ENCODE measurements around the gene GJA3. TPM values are rescaled to one million over a fixed set of nuclear protein-coding genes. Genes with fewer than 3 reads are reported as not detected.

The GJA3 gene
- polyA plus RNA-seq, 1 donor from 2014 or later, result 0.33 TPM

DNA sequence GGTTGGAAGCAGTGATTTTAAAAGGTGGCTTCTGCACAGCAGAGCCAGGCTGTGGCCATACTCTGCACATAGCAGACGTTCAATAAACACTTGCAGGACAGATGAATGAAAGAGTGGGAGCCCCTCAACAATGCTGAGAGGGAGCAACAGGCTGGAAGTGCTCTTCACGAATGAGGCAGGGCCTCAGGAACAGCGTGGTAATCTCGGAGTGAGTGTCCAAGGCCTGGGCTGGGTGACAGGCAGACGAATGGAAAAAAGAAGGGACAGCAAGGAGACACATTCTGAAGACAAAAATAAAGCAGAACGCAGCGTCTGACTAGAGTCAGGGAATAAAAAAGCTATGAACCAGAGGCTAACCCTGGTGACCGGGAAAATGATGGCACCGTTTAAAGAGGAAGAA, 11.1 kb downstream of the GJA3 start:
- peaks cover 0 to 1% (median 0%) of the 10 kb centered on the region in 3 donors for H3K9me3 Mint-ChIP-seq
- H3K27me3 Mint-ChIP-seq, result peaks cover 5% of the 10 kb centered on the region
- no peak overlapping the region for H3K4me3 Mint-ChIP-seq
- H3K36me3 Mint-ChIP-seq, result no peaks in the 10 kb centered on the region
- no peaks in the 10 kb centered on the region for H3K4me1 Mint-ChIP-seq
- peak overlapping the region in 1 of 3 donors; percentile 77 for H3K27ac Mint-ChIP-seq

DNA sequence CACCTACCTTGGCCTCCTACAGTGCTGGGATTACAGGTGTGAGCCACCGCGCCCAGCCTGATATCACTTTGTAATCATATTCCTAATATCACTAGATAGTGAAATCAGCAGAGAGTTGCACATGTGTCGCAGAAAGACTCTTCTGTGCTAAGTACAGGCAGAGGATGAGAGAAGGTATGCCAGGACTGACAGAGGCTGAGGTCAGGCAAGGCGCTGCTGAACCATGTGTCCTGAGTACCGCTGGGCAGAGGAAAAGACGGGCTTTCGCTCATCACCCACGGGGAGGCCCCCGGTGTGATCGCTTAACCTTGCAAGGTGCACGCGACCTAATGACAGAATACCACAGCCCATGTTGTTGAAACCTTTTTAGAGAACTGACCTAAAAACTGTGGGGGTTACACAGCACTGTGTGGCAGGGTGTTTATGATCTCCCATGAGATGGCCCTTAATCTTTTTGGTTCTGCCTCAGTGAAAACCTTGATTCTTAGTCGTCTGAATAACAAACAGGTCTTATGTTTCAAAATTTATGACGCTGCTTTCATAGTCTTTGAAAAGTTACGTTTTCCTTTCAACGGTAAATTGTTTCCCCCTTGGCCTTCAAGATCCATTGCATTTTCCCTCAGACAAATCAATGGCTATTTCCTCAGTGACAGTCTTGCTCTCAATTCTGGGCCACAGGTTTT, 12.2 kb downstream of the GJA3 start:
- H3K27me3 Mint-ChIP-seq, result peaks cover 5% of the 10 kb centered on the region
- H3K9me3 Mint-ChIP-seq, result peaks cover 0 to 1% (median 0%) of the 10 kb centered on the region in 3 donors
- H3K27ac Mint-ChIP-seq, result no peak overlapping the region
- H3K4me1 Mint-ChIP-seq, result no peaks in the 10 kb centered on the region
- H3K4me3 Mint-ChIP-seq, result no peak overlapping the region
- no peaks in the 10 kb centered on the region for H3K36me3 Mint-ChIP-seq

DNA sequence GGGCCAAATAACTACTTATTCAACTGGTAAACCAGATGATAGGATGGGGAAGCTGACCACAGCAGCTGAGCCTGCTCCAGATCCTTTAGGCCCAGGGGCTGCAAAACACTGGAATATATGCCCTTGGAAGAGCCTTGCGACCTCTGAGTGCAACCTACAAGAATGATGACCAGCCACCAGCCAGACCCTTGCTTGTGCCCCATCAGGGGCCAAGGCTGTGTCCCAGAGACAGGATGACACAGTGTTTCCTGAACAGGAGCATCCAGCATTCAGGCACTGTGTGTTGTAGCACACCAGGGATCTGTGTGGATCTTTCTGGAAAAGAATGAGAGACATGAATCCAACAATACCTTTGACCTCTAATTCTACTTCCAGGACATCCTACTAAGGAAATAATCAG, 14.5 kb downstream of the GJA3 start:
- Mint-ChIP-seq H3K27me3 (peaks cover 18% of the 10 kb centered on the region), H3K36me3 (no peaks in the 10 kb centered on the region), H3K4me1 (no peaks in the 10 kb centered on the region), H3K9me3 (peaks cover 0 to 1% (median 0%) of the 10 kb centered on the region in 3 donors), H3K4me3 (no peak overlapping the region), H3K27ac (no peak overlapping the region)

DNA sequence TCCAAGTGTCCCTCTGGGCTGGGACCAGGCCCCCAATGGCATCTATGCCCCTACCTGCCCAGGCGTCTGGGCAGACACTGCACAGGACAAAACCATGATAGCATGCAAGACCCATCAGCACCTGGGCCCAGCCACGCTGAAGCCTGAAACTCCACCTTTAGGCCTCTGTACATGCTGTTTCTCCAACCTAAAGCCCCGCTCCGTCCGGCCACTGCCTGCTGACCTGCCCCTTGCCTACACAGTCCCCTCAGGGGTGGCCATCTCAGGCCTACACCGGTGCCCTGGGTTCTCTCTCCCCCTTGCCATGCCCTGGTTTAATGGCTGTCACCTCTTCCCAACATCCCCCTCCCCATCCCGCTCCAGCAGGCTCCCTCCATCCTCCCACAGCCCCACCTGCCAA, 15.3 kb downstream of the GJA3 start:
- H3K4me3 Mint-ChIP-seq, result no peak overlapping the region
- no peak overlapping the region for H3K27ac Mint-ChIP-seq
- no peaks in the 10 kb centered on the region for H3K36me3 Mint-ChIP-seq
- no peaks in the 10 kb centered on the region for H3K4me1 Mint-ChIP-seq
- H3K9me3 Mint-ChIP-seq, result peaks cover 0 to 1% (median 0%) of the 10 kb centered on the region in 3 donors
- peaks cover 16% of the 10 kb centered on the region for H3K27me3 Mint-ChIP-seq

DNA sequence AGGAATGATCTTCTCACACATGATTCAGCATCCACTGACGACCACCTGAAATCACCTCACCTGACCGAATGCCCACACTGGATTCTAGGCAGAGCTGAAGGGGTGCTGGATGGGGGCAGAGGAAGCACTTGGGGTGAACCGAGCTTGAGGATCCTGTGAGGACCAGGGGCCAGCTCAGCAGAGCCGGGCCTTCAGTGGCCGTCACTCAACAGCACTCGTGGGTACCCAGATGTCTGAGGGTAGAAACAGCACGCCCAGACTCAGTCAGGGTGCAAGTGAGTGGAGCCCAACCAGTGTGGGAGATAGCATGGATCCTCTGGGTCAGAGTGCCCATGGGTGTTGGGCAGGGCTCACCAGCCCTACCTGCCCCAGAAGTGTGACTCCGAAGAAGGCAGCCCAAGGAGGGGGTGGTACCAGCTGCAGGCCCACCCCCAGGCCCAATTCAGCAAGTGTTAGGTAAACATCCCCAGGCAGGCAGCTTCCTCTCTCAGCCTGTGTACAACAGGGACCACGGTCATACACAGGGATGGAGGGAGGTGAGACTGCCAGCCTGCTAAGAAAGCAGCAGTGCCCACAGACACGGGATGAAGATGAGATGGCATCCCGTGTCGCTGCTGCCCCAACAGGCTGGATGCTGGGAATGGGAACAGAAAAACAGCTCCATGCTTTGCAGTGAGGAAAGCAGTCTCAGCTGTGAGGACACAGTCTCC, 16.6 kb downstream of the GJA3 start:
- no peaks in the 10 kb centered on the region for H3K36me3 Mint-ChIP-seq
- H3K27ac Mint-ChIP-seq, result no peak overlapping the region
- no peaks in the 10 kb centered on the region for H3K9me3 Mint-ChIP-seq
- no peak overlapping the region for H3K4me3 Mint-ChIP-seq
- peaks cover 19% of the 10 kb centered on the region for H3K27me3 Mint-ChIP-seq
- H3K4me1 Mint-ChIP-seq, result no peaks in the 10 kb centered on the region

DNA sequence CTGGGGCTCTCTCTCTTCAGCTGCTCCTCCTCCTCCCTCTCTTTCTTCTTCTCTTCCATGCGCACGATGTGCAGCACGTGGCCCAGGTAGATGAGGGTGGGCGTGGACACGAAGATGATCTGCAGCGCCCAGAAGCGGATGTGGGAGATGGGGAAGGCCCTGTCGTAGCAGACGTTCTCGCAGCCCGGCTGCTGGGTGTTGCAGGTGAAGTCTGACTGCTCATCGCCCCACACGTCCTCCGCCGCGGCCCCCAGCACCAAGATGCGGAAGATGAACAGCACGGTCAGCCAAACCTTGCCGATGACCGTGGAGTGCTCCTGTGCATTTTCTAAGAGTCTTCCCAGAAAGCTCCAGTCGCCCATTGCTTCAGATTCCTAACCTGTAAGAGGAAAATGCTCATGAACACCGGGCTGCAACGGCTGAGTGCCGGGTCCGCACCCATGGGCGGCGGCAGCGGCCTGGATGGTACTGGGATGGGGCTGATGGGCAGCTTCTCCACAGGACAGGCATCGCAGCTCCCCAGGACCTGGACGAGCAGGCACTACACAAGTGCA, 17.8 kb downstream of the GJA3 start:
- H3K9me3 Mint-ChIP-seq, result no peaks in the 10 kb centered on the region
- H3K4me3 Mint-ChIP-seq, result no peak overlapping the region
- peaks cover 19% of the 10 kb centered on the region for H3K27me3 Mint-ChIP-seq
- H3K4me1 Mint-ChIP-seq, result no peaks in the 10 kb centered on the region
- H3K36me3 Mint-ChIP-seq, result no peaks in the 10 kb centered on the region
- no peak overlapping the region for H3K27ac Mint-ChIP-seq

DNA sequence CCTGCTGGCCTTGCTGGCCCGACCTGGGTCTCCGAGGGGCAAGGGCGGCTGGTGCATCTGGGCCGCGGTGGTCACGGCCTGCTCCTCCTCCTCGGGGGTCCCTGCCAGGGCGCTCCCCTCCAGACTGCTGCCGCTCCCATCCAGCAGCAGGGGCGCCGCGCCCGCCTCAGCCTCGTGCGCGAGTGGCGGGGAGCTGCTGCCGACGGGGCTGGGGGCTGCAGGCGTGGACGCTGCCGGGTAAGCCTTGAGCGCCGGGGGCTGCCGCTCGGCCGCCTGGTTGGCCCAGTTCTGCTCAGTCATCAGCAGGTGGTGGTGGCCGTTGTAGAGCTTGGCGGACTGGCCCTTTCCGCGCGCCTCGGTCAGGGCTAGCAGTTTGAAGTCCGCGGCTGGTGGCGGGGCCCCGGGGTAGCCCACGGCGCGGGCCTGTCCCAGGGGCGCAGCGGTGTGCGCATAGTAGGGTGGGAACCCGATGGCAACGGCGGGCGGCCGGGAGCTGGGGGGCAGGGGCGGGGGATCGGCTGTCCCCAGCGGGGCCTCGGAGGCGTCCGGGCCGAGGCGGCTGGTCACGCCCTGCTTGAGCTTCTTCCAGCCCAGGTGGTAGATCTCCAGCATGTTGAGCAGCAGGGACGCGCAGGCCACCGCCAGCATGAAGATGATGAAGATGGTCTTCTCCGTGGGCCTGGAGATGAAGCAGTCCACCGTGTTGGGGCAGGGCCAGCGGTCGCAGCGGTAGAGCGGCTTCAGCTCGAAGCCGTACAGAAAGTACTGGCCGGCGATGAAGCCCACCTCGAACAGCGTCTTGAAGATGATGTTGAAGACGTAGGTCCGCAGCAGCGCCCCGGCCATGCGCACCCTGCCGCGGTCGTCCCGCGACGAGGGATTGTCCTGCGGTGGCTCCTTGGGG, 18.6 kb downstream of the GJA3 start:
- H3K27me3 Mint-ChIP-seq, result peaks cover 27% of the 10 kb centered on the region
- no peak overlapping the region for H3K4me3 Mint-ChIP-seq
- no peak overlapping the region for H3K27ac Mint-ChIP-seq
- no peaks in the 10 kb centered on the region for H3K36me3 Mint-ChIP-seq
- no peaks in the 10 kb centered on the region for H3K4me1 Mint-ChIP-seq
- no peaks in the 10 kb centered on the region for H3K9me3 Mint-ChIP-seq

DNA sequence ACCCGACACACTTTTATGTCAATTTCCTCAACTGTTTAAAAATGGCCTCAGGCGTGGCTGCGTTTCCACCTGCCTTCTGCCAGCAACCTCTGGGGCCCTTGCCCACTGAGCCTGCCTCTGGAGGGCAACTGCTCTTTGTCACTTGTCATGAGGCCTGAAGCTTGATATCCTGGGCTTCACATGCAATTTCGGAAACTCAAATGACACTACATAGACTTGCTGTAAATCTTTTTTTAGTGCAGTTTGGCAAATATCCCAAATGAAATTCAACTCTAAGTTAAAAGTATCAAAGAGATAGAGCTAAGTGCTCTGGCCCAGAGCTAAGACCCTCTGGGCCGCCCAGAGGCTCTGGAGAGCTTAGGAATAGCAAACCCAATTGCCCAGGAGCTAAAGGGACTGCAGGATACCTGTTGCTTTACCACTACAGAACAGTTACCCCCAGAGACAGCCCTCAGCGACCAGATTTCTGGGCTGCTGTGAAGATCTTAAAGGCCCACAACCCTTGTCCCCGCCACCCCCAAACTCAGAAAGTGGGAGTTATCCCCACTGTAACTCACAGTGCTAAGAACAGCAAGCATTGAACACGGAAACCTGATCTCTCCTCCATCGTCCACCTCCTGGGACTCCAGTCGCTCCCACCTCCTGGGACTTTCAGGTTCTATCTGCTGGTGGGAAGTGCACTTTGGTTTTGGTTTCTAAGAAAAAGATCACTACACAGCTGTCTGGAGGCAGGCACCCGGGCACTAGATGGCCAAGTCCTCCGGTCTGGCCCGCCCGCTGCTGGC, 19.4 kb downstream of the GJA3 start:
- Mint-ChIP-seq H3K27me3 (peaks cover 30% of the 10 kb centered on the region), H3K36me3 (no peaks in the 10 kb centered on the region), H3K4me3 (no peak overlapping the region), H3K4me1 (peaks cover 0 to 3% (median 0%) of the 10 kb centered on the region in 3 donors), H3K27ac (no peak overlapping the region), H3K9me3 (no peaks in the 10 kb centered on the region)

DNA sequence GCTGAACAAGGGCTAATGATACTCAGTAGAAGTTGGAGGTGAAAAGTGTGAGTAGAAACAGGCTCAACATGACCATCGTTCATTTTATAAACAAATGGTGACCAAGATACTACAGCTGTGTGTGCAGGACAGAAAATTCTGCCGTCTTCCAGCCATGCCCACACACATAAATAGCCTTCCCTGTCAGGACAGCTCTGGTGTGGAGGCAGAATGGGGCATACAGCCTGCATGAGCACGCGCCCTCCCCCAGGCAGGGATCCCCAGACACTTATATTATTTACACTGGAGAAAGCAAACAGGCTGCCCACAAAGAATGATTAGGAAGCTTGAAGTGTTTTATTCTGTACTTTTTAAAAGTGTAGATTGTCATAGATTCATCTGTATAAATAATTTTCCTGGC, 20.4 kb downstream of the GJA3 start:
- no peak overlapping the region for H3K4me3 Mint-ChIP-seq

DNA sequence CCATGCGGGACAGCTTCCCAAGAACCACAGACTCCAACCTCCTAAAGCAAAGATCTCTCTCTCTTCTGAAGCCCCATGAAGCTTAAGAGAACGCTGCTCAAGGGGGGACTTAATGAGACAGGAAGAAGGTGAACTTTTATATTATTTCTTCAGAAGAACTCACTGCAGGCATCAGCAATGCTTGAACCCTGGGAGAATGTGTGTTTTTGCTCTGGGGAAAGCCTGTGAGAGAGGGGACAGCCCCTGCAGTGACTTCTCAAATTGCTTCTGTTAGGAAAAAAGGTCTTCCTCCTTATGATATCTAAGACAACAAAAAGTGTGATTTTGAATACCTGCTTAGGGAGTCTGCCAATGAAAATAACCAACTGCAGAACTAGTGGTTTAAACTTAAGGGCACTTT, 23.0 kb downstream of the GJA3 start:
- Mint-ChIP-seq H3K4me1 (peaks cover 0 to 3% (median 0%) of the 10 kb centered on the region in 3 donors), H3K4me3 (no peak overlapping the region), H3K9me3 (no peaks in the 10 kb centered on the region), H3K27me3 (peaks cover 33% of the 10 kb centered on the region), H3K27ac (no peak overlapping the region), H3K36me3 (no peaks in the 10 kb centered on the region)

More for the DNA sequence above, 20.4 kb downstream of the GJA3 start:
- Mint-ChIP-seq H3K4me1 (peaks cover 0 to 3% (median 0%) of the 10 kb centered on the region in 3 donors), H3K27me3 (peaks cover 31% of the 10 kb centered on the region), H3K9me3 (no peaks in the 10 kb centered on the region), H3K36me3 (no peaks in the 10 kb centered on the region), H3K27ac (no peak overlapping the region)

DNA sequence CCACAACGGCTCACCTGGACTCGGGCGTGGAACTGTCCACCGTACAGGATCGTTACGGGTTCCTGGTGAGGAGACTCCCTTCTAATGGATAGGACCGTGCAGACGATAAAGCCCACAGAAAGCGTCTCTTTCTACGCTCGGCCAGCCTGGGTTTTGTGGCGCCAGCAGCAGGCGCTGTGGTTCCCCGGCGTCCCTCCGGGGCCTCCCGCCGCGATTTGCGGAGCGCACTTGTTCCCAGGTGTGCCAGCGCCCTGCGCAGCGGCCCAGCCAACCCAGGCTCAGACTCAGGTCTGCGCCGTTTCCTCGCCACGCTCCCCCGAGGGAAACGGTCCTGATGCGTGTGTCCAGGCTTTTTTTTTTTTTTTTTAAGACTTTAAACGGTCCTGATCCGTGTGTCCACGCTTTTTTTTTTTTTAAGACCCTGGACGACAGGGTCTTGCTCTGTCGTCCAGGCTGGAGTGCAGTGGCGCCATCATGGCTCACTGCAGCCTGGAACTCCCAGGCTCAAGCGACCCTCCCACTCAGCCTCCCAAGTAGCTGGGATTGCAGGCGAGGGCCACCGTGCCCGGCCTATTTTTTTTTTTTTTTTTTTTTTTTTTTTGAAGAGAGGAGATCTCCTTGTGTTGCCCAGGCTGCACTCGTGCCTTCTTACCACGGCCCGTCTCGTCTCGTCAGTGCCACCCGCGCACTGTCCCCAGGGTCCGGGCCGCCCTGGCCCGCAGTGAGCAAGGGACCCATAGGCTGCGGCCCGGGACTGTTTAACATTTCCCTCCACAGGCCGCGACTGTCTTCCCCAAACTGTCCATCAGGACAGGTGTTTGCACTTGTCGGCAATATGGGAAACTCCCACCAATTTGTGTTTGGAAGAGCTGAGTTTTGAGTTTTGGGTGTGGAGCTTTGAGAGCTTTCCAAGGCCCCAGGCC, 23.8 kb downstream of the GJA3 start:
- peak overlapping the region in 1 of 3 donors; percentile 27 for H3K27ac Mint-ChIP-seq
- no peaks in the 10 kb centered on the region for H3K36me3 Mint-ChIP-seq
- H3K9me3 Mint-ChIP-seq, result no peaks in the 10 kb centered on the region
- H3K4me3 Mint-ChIP-seq, result peak overlapping the region in 2 of 4 donors; percentile 54 to 73
- peaks cover 0 to 3% (median 0%) of the 10 kb centered on the region in 3 donors for H3K4me1 Mint-ChIP-seq
- peaks cover 28% of the 10 kb centered on the region for H3K27me3 Mint-ChIP-seq

DNA sequence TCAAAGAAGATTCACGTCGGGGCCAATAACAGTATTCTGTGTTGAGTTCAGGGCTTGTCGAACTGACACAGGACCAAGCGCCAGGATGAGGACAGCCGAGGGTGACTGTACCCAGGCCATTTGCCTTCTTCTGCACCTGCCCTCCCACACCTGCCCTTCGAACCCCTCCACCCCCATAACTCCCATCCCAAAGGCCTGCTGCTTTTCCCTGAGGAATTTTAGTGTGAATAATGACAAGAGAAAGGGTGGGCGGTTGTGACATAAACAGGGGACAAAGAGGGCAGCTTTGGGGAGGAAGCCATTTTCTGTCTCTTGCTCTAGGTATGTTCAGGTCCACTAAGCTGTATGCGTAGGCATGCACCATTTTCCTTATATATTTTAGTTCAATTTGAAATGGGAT, 26.1 kb downstream of the GJA3 start:
- no peak overlapping the region for H3K4me3 Mint-ChIP-seq
- H3K9me3 Mint-ChIP-seq, result no peaks in the 10 kb centered on the region
- no peaks in the 10 kb centered on the region for H3K36me3 Mint-ChIP-seq
- peaks cover 0 to 3% (median 0%) of the 10 kb centered on the region in 3 donors for H3K4me1 Mint-ChIP-seq
- no peak overlapping the region for H3K27ac Mint-ChIP-seq
- peaks cover 20% of the 10 kb centered on the region for H3K27me3 Mint-ChIP-seq

DNA sequence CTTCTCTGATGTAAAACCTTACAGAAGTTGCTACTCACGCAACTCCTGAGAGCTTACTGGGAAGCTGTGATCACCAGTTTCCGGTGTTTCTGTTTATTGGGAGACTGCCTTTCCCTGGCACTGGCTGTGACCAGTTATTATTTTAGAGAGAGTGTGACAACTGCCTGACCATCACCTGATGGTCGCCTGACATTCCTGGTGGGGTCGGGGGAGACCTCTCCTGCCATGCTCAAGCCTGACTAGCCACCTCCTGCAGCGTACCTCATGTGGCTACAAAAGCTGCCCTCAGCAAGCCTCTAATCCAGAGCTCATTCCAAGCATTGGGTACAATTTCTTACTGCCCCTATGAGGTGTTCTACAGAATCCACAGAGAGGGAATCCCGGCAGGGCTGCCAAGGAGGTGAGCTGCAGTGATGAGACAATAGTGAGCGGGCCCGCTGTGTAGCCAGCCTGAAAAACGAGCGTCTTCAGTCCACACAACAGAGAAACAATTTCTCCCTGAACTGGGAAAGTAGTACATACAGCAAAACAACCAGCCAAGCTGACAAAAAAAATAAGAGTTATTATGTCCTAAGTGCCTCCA, 28.7 kb downstream of the GJA3 start:
- H3K9me3 Mint-ChIP-seq, result no peaks in the 10 kb centered on the region
- H3K36me3 Mint-ChIP-seq, result no peaks in the 10 kb centered on the region
- H3K27ac Mint-ChIP-seq, result no peak overlapping the region
- peaks cover 17% of the 10 kb centered on the region for H3K27me3 Mint-ChIP-seq
- H3K4me1 Mint-ChIP-seq, result peaks cover 0 to 7% (median 0%) of the 10 kb centered on the region in 3 donors
- no peak overlapping the region for H3K4me3 Mint-ChIP-seq

All from IgD-negative memory B cell (primary cell).